NCI-H2029 treated with DMSO at 0.1 percent for 48 hours (cell line): ENCODE data around the gene ALPI.

Source experiments
- DNase-seq: peaks from one replicate; lab custom pipeline; 2025; lab: John Stamatoyannopoulos, UW

Gene ALPI

GRCh38 chr2:232501331-232501771 lies 45.4 kb downstream of the ALPI start:
- no peak for DNase-seq

- no peak for DNase-seq
These were observed 45.9 kb downstream of the ALPI start for GRCh38 chr2:232501794-232502390.

- DNase-seq, result no peak
These were observed 46.6 kb downstream of the ALPI start for GRCh38 chr2:232502511-232502910.

- no peak for DNase-seq
These were observed 47.2 kb downstream of the ALPI start for GRCh38 chr2:232502911-232503808.

- DNase-seq, result no peak
These were observed 47.9 kb downstream of the ALPI start for GRCh38 chr2:232503809-232504323.

GRCh38 chr2:232504438-232504837 lies 48.5 kb downstream of the ALPI start:
- DNase-seq, result no peak

GRCh38 chr2:232505856-232506255 lies 49.9 kb downstream of the ALPI start:
- no peak for DNase-seq

GRCh38 chr2:232506709-232507108 lies 50.8 kb downstream of the ALPI start:
- no peak for DNase-seq

GRCh38 chr2:232508251-232508650 lies 52.3 kb downstream of the ALPI start:
- DNase-seq, result no peak
